HUDEP-2 (cell line): ENCODE results near the gene ZBTB16.
"Not testable (repeated sequence)": the region's sequence is repeated elsewhere in the genome, so short reads cannot be mapped to it uniquely, and the experiment has no call there.

Experiments used
- DNase-seq, 76 experiments: peaks; one replicate each; lab custom pipeline; 2025; ENCODE audit not compliant: unreplicated experiment in 76 of 76; lab: John Stamatoyannopoulos, UW

Gene ZBTB16

GRCh38 chr11:114042234-114042633, 17.3 kb upstream of the ZBTB16 start:
- DNase-seq: no peak

GRCh38 chr11:114044042-114044871, 15.3 kb upstream of the ZBTB16 start:
- no peak for DNase-seq

- DNase-seq: no peak
Observed at GRCh38 chr11:114047327-114047726, 12.2 kb upstream of the ZBTB16 start.

- no peak for DNase-seq
Observed at GRCh38 chr11:114049050-114049449, 10.5 kb upstream of the ZBTB16 start.

- not testable (repeated sequence) for DNase-seq
Observed at GRCh38 chr11:114049766-114050165, 9.7 kb upstream of the ZBTB16 start.

GRCh38 chr11:114050258-114050927, 9.1 kb upstream of the ZBTB16 start:
- no peak for DNase-seq

GRCh38 chr11:114051558-114051957, 8.0 kb upstream of the ZBTB16 start:
- no peak for DNase-seq

GRCh38 chr11:114052160-114052559, 7.4 kb upstream of the ZBTB16 start:
- no peak for DNase-seq

GRCh38 chr11:114053406-114053805, 6.1 kb upstream of the ZBTB16 start:
- no peak for DNase-seq

- DNase-seq: no peak
Observed at GRCh38 chr11:114054806-114055205, 4.7 kb upstream of the ZBTB16 start.

- no peak for DNase-seq
Observed at GRCh38 chr11:114056409-114056808, 3.1 kb upstream of the ZBTB16 start.

- peak in 52 of 76 experiments; percentile 8 to 72 (median 31) for DNase-seq
Observed at GRCh38 chr11:114057147-114057546, 2.4 kb upstream of the ZBTB16 start.

GRCh38 chr11:114057605-114058004, 1.9 kb upstream of the ZBTB16 start:
- no peak for DNase-seq

GRCh38 chr11:114058026-114058706, 1.3 kb upstream of the ZBTB16 start:
- DNase-seq: no peak

- no peak for DNase-seq
Observed at GRCh38 chr11:114058871-114059277, 637 bp upstream of the ZBTB16 start.

- peak in 47 of 76 experiments; percentile 10 to 72 (median 36) for DNase-seq
Observed at GRCh38 chr11:114059984-114060391, 477 bp downstream of the ZBTB16 start.

- DNase-seq: peak in 12 of 76 experiments; percentile 17 to 48 (median 32)
Observed at GRCh38 chr11:114060392-114061047, 1.0 kb downstream of the ZBTB16 start.

GRCh38 chr11:114061048-114061680, 1.7 kb downstream of the ZBTB16 start:
- DNase-seq: peak in 6 of 76 experiments; percentile 6 to 33 (median 22)

GRCh38 chr11:114061681-114062049, 2.2 kb downstream of the ZBTB16 start:
- DNase-seq: no peak

GRCh38 chr11:114062272-114062671, 2.8 kb downstream of the ZBTB16 start:
- no peak for DNase-seq
